Testis (tissue), 2 donors: ENCODE results near the gene ITGA8.

Source experiments
- CTCF ChIP-seq, 3 experiments: fragments of 450-650 bp in 2 of 3; fragments of 200-600 bp in 1 of 3; sonication (generic) in 1 of 3; IDR thresholded peaks; one replicate each; pipeline ENCODE4 v1.5.1; 2016 to 2019; ENCODE audit warnings: antibody characterized with exemption in 3 of 3, mild to moderate bottlenecking in 2 of 3, moderate library complexity in 1 of 3
- POLR2A ChIP-seq: fragments of 450-650 bp; IDR thresholded peaks from one replicate; pipeline ENCODE4 v1.6.1; 2017; ENCODE audit warnings: antibody characterized with exemption, mild to moderate bottlenecking, moderate library complexity

DNA sequence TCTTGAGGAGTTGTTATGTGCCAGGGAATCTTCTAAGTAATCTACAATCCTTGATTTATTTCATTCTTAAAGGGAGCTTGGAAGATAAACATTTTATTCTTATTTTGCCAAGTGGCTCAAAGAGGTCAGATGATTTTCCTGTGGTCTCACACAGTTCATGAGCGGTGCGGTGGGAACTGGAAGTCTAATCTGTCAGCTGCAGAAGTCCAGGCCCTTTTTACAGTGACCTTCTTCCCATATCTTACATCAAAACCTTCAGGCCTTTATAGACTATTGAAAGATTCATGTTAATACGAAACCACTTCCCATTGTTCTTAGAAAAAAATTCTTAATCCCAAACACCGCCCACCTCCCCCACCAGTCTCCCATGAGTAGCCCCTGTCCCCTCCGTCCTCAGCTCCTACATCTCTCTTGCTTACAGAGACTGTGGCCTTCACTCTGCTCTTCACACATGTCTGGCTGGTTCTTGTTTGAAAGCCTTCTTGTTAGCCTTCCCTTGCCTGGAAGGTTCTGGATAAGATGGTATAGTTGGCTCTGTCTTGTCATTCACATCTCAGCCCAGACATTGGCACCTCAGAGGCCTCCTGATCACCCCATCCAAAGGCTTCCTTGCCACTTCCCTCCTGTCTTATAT lies 61.5 kb downstream of the ITGA8 start:
- TF ChIP-seq POLR2A (no peak), CTCF (IDR thresholded peaks at IDR 0.05) (no peak)
